Mesenchymal stem cell (in vitro differentiated cells and primary cell): Measurements from ENCODE around the gene MYO5B.

Source experiments
- DNase-seq: peaks from one replicate; pipeline ENCODE4 v3.0.0-alpha.2; 2013
- H2AFZ ChIP-seq: one replicate; pipeline ENCODE4 v1.6.1; 2013; ENCODE audit warnings: low read depth, mild to moderate bottlenecking, control low read depth, inconsistent platforms, low read length, moderate library complexity
- H2AK5ac ChIP-seq: 2 replicates; pipeline ENCODE4 v1.6.1; 2013; ENCODE audit warnings: low read length, moderate library complexity, mild to moderate bottlenecking, inconsistent platforms; ENCODE audit not compliant: severe bottlenecking
- H2BK120ac ChIP-seq: one replicate; pipeline ENCODE4 v1.6.1; 2013; ENCODE audit warnings: low read depth, mild to moderate bottlenecking, inconsistent platforms, low read length, moderate library complexity
- H2BK12ac ChIP-seq, 2 experiments: one replicate each; pipeline ENCODE4 v1.6.1; 2013; ENCODE audit warnings: inconsistent platforms in 2 of 2, low read length in 2 of 2, mild to moderate bottlenecking in 2 of 2, moderate library complexity in 2 of 2, control low read depth in 1 of 2
- H2BK15ac ChIP-seq: one replicate; pipeline ENCODE4 v1.6.1; 2013; ENCODE audit warnings: mild to moderate bottlenecking, low read depth, inconsistent platforms; ENCODE audit not compliant: poor library complexity, severe bottlenecking
- H2BK5ac ChIP-seq: 2 replicates; pipeline ENCODE4 v1.6.1; 2013; ENCODE audit warnings: low read depth, mild to moderate bottlenecking, low read length, control low read depth, inconsistent platforms; ENCODE audit not compliant: poor library complexity, severe bottlenecking
- H3K14ac ChIP-seq, 2 experiments: one replicate each; pipeline ENCODE4 v1.6.1; 2013; ENCODE audit warnings: inconsistent platforms in 2 of 2, low read length in 2 of 2, control low read depth in 1 of 2, mild to moderate bottlenecking in 1 of 2, moderate library complexity in 1 of 2
- H3K18ac ChIP-seq, 2 experiments: one replicate each; pipeline ENCODE4 v1.6.1; 2013; ENCODE audit warnings: inconsistent platforms in 2 of 2, low read length in 2 of 2, control low read depth in 1 of 2, low read depth in 1 of 2, mild to moderate bottlenecking in 1 of 2
- H3K23ac ChIP-seq, 2 experiments: one replicate each; pipeline ENCODE4 v1.6.1; 2013; ENCODE audit warnings: inconsistent platforms in 2 of 2, low read length in 2 of 2, mild to moderate bottlenecking in 2 of 2, moderate library complexity in 2 of 2, control low read depth in 1 of 2
- H3K27ac ChIP-seq: 2 replicates; pipeline ENCODE4 v1.5.1; 2013; ENCODE audit warnings: mild to moderate bottlenecking, moderate library complexity, low read length, control low read depth, inconsistent platforms; ENCODE audit not compliant: poor library complexity, severe bottlenecking
- H3K27me3 ChIP-seq, 2 experiments: 2 replicates each; pipeline versions ENCODE4 v1.6.1 to v1.7.0; 2013; ENCODE audit warnings: low read length in 2 of 2, mild to moderate bottlenecking in 2 of 2, moderate library complexity in 2 of 2, control low read depth in 1 of 2, inconsistent platforms in 1 of 2; ENCODE audit not compliant: control insufficient read depth in 1 of 2, insufficient read depth in 1 of 2
- H3K36me3 ChIP-seq, 2 experiments: 2 replicates each; pipeline versions ENCODE4 v1.6.1 to v1.7.0; 2013; ENCODE audit warnings: low read length in 2 of 2, control low read depth in 1 of 2, inconsistent platforms in 1 of 2, low read depth in 1 of 2, mild to moderate bottlenecking in 1 of 2; ENCODE audit not compliant: insufficient read depth in 2 of 2, control insufficient read depth in 1 of 2
- H3K4ac ChIP-seq, 2 experiments: one replicate each; pipeline ENCODE4 v1.6.1; 2013; ENCODE audit warnings: inconsistent platforms in 2 of 2, low read length in 2 of 2, mild to moderate bottlenecking in 2 of 2, moderate library complexity in 2 of 2, control low read depth in 1 of 2, low read depth in 1 of 2
- H3K4me1 ChIP-seq: 2 replicates; pipeline ENCODE4 v1.6.1; 2013; ENCODE audit warnings: low read depth, low read length, control low read depth; ENCODE audit not compliant: control insufficient read depth, insufficient read depth
- H3K4me2 ChIP-seq: 2 replicates; pipeline ENCODE4 v1.6.1; 2013; ENCODE audit warnings: low read length, mild to moderate bottlenecking, inconsistent platforms; ENCODE audit not compliant: poor library complexity, severe bottlenecking
- H3K4me3 ChIP-seq, 2 experiments: 2 replicates each; pipeline versions ENCODE4 v1.5.1 to v1.7.0; 2013; ENCODE audit warnings: low read length in 2 of 2, mild to moderate bottlenecking in 2 of 2, control low read depth in 1 of 2, low read depth in 1 of 2; ENCODE audit not compliant: insufficient read depth in 1 of 2
- H3K79me1 ChIP-seq: replicated peaks from 2 replicates; pipeline ENCODE4 v1.6.1; 2013; ENCODE audit warnings: mild to moderate bottlenecking, control low read depth, low read length, inconsistent platforms; ENCODE audit not compliant: poor library complexity, severe bottlenecking
- H3K9ac ChIP-seq: 2 replicates; pipeline ENCODE4 v1.7.0; 2013; ENCODE audit warnings: mild to moderate bottlenecking, low read length, moderate library complexity
- H3K9me3 ChIP-seq: 2 replicates; pipeline ENCODE4 v1.7.0; 2013; ENCODE audit warnings: mild to moderate bottlenecking, low read length; ENCODE audit not compliant: control insufficient read depth
- H4K8ac ChIP-seq: one replicate; pipeline ENCODE4 v1.6.1; 2013; ENCODE audit warnings: inconsistent platforms, mild to moderate bottlenecking, low read length, moderate library complexity
- H4K91ac ChIP-seq: one replicate; pipeline ENCODE4 v1.6.1; 2013; ENCODE audit warnings: mild to moderate bottlenecking, low read length, inconsistent platforms
- WGBS: methylation state at CpG from one replicate; pipeline ENCODE4 v1.1.7; 2013; ENCODE audit warnings: mixed read lengths; 5-methylcytosine and 5-hydroxymethylcytosine counted together

The MYO5B gene

GRCh38 chr18:49878567-49879270, 316.2 kb downstream of the MYO5B start:
- Histone ChIP-seq H4K8ac (no peak overlapping the region), H2BK120ac (no peak overlapping the region), H3K9me3 (no peaks in the 10 kb centered on the region), H3K9ac (no peak overlapping the region), H2AK5ac (no peak overlapping the region), H3K36me3 (no peaks in the 10 kb centered on the region), H3K4me1 (no peaks in the 10 kb centered on the region), H4K91ac (no peak overlapping the region), H3K14ac (peak overlapping the region in 1 of 2 experiments; percentile 44), H3K4ac (no peak overlapping the region), H2BK5ac (no peak overlapping the region), H3K79me1 (no peaks in the 10 kb centered on the region), H3K23ac (no peak overlapping the region), H3K18ac (no peak overlapping the region), H3K4me2 (no peak overlapping the region), H3K4me3 (no peak overlapping the region), H3K27me3 (peaks cover 12 to 17% of the 10 kb centered on the region in 2 experiments), H3K27ac (no peak overlapping the region), H2AFZ (no peak overlapping the region), H2BK12ac (no peak overlapping the region), H2BK15ac (no peak overlapping the region)
- WGBS: 74% methylated on average over 10 of the region's 10 CpGs
- DNase-seq: peak; percentile 10

GRCh38 chr18:49878015-49878414, 316.9 kb downstream of the MYO5B start:
- Histone ChIP-seq H2BK5ac (no peak overlapping the region), H3K9me3 (no peaks in the 10 kb centered on the region)
- 97% methylated on average over 2 of the region's 2 CpGs for WGBS

GRCh38 chr18:49876536-49876935, 318.4 kb downstream of the MYO5B start:
- no peak overlapping the region for H4K8ac ChIP-seq
- H3K23ac ChIP-seq: no peak overlapping the region
- no peak overlapping the region for H2BK12ac ChIP-seq
- no peak overlapping the region for H2AK5ac ChIP-seq
- no peak overlapping the region for H3K14ac ChIP-seq
- H2BK120ac ChIP-seq: no peak overlapping the region
- 98% methylated on average over 4 of the region's 4 CpGs for WGBS
- H3K18ac ChIP-seq: no peak overlapping the region
- H3K27ac ChIP-seq: no peak overlapping the region
- DNase-seq: no peak
- no peak overlapping the region for H3K4me3 ChIP-seq
- H3K4me1 ChIP-seq: no peaks in the 10 kb centered on the region
- no peaks in the 10 kb centered on the region for H3K36me3 ChIP-seq
- no peak overlapping the region for H4K91ac ChIP-seq
- H2BK15ac ChIP-seq: no peak overlapping the region
- no peak overlapping the region for H2AFZ ChIP-seq
- no peaks in the 10 kb centered on the region for H3K9me3 ChIP-seq
- no peak overlapping the region for H3K4ac ChIP-seq
- no peak overlapping the region for H3K4me2 ChIP-seq
- H3K79me1 ChIP-seq: no peaks in the 10 kb centered on the region
- H3K27me3 ChIP-seq: peaks cover 12 to 30% of the 10 kb centered on the region in 2 experiments
- no peak overlapping the region for H3K9ac ChIP-seq
- H2BK5ac ChIP-seq: no peak overlapping the region

More at GRCh38 chr18:49878015-49878414, 316.9 kb downstream of the MYO5B start:
- Histone ChIP-seq H2AFZ (no peak overlapping the region), H3K18ac (no peak overlapping the region), H2BK15ac (no peak overlapping the region), H3K4me1 (no peaks in the 10 kb centered on the region), H3K27me3 (peaks cover 12 to 18% of the 10 kb centered on the region in 2 experiments), H2AK5ac (no peak overlapping the region), H4K8ac (no peak overlapping the region), H3K4me3 (no peak overlapping the region), H3K23ac (no peak overlapping the region), H3K9ac (no peak overlapping the region), H2BK12ac (no peak overlapping the region), H3K36me3 (no peaks in the 10 kb centered on the region), H4K91ac (no peak overlapping the region), H3K79me1 (no peaks in the 10 kb centered on the region), H3K14ac (no peak overlapping the region), H3K4me2 (no peak overlapping the region), H3K27ac (no peak overlapping the region), H3K4ac (no peak overlapping the region), H2BK120ac (no peak overlapping the region)
- no peak for DNase-seq

GRCh38 chr18:49875783-49876182, 319.2 kb downstream of the MYO5B start:
- DNase-seq: no peak
- Histone ChIP-seq H3K18ac (no peak overlapping the region), H3K23ac (no peak overlapping the region), H2BK12ac (no peak overlapping the region), H3K4me3 (no peak overlapping the region), H3K9me3 (no peaks in the 10 kb centered on the region), H3K4ac (no peak overlapping the region), H3K4me2 (no peak overlapping the region), H3K14ac (no peak overlapping the region), H2BK15ac (no peak overlapping the region), H3K27me3 (peaks cover 12 to 30% of the 10 kb centered on the region in 2 experiments), H2AK5ac (no peak overlapping the region), H2AFZ (no peak overlapping the region), H2BK120ac (no peak overlapping the region), H3K4me1 (no peaks in the 10 kb centered on the region), H4K91ac (no peak overlapping the region), H2BK5ac (no peak overlapping the region), H4K8ac (no peak overlapping the region), H3K79me1 (no peaks in the 10 kb centered on the region), H3K36me3 (no peaks in the 10 kb centered on the region), H3K27ac (no peak overlapping the region), H3K9ac (no peak overlapping the region)
- 80% methylated on average over 1 of the region's 1 CpG for WGBS
